WTC11 (cell line): ENCODE results near the gene CCDC57. TPM values are rescaled to one million over a fixed set of nuclear protein-coding genes. Genes with fewer than 3 reads are reported as not detected.

Source experiments
- ATAC-seq: fragments of 200-7000 bp; cut with Tn5 transposase; 2 replicates; pipeline ENCODE4 v1.10.0; 2021; ENCODE audit warnings: mild to moderate bottlenecking, moderate library complexity
- CTCF ChIA-PET: fragments of 300-600 bp; sonication (Branson Sonifier 250); formaldehyde crosslinking; loops from one replicate; lab custom pipeline; 2021; ENCODE audit warnings: antibody characterized with exemption; lab: Charles Lee
- POLR2A ChIA-PET: fragments of 350-600 bp; sonication (Branson Sonifier 250); formaldehyde crosslinking; loops from one replicate; lab custom pipeline; 2021; ENCODE audit warnings: antibody characterized with exemption; lab: Charles Lee
- DNase-seq: peaks from one replicate; pipeline ENCODE4 v3.0.0; 2021; ENCODE audit warnings: low spot score
- H3K27ac Mint-ChIP-seq: 2 replicates; pipeline ENCODE4 v1.8.0; 2021; ENCODE audit warnings: mixed read lengths
- H3K27me3 Mint-ChIP-seq: 2 replicates; pipeline ENCODE4 v1.8.0; 2021; ENCODE audit warnings: low read depth, mild to moderate bottlenecking, moderate library complexity, mixed read lengths
- H3K36me3 Mint-ChIP-seq: 2 replicates; pipeline ENCODE4 v1.8.0; 2021; ENCODE audit warnings: mixed read lengths
- H3K4me1 Mint-ChIP-seq: 2 replicates; pipeline ENCODE4 v1.8.0; 2022; ENCODE audit warnings: mixed read lengths
- H3K4me3 Mint-ChIP-seq: 2 replicates; pipeline ENCODE4 v1.8.0; 2021; ENCODE audit warnings: mild to moderate bottlenecking, moderate library complexity, mixed read lengths
- H3K9me3 Mint-ChIP-seq: 2 replicates; pipeline ENCODE4 v1.8.0; 2021; ENCODE audit warnings: mixed read lengths
- E2F1 ChIP-seq: sonication (generic); formaldehyde crosslinking; IDR thresholded peaks from 2 replicates; pipeline ENCODE4 v1.8.0; 2022; ENCODE audit warnings: mild to moderate bottlenecking, missing genetic modification reagents
- E2F4 ChIP-seq: sonication (generic); formaldehyde crosslinking; IDR thresholded peaks from 2 replicates; pipeline ENCODE4 v1.8.1; 2022; ENCODE audit warnings: low read depth, mild to moderate bottlenecking, moderate library complexity, missing genetic modification reagents, borderline replicate concordance
- E2F5 ChIP-seq: sonication (generic); formaldehyde crosslinking; IDR thresholded peaks from 2 replicates; pipeline ENCODE4 v1.8.1; 2022; ENCODE audit warnings: mild to moderate bottlenecking, moderate library complexity, missing genetic modification reagents
- HMGA2 ChIP-seq: fragments of 250-450 bp; sonication (Bioruptor Pico); IDR thresholded peaks from 2 replicates; pipeline ENCODE4 v1.4.0; 2021; ENCODE audit warnings: mild to moderate bottlenecking, moderate library complexity
- IRF1 ChIP-seq: sonication (generic); formaldehyde crosslinking; IDR thresholded peaks from 2 replicates; pipeline ENCODE4 v1.8.0; 2023; ENCODE audit warnings: missing genetic modification reagents
- JUN ChIP-seq: sonication (generic); formaldehyde crosslinking; IDR thresholded peaks from 2 replicates; pipeline ENCODE4 v1.8.0; 2023; ENCODE audit warnings: mild to moderate bottlenecking, missing genetic modification reagents
- MAX ChIP-seq: sonication (generic); formaldehyde crosslinking; IDR thresholded peaks from 2 replicates; pipeline ENCODE4 v1.8.0; 2022; ENCODE audit warnings: mild to moderate bottlenecking, missing genetic modification reagents
- MXD4 ChIP-seq: fragments of 250-450 bp; sonication (Bioruptor Pico); IDR thresholded peaks from 2 replicates; pipeline ENCODE4 v1.8.0; 2021; ENCODE audit warnings: mild to moderate bottlenecking, moderate library complexity, borderline replicate concordance
- PRDM15 ChIP-seq: sonication (generic); formaldehyde crosslinking; IDR thresholded peaks from 2 replicates; pipeline ENCODE4 v1.8.0; 2022; ENCODE audit warnings: missing genetic modification reagents
- SMAD3 ChIP-seq: sonication (generic); formaldehyde crosslinking; IDR thresholded peaks from 2 replicates; pipeline ENCODE4 v1.8.0; 2022; ENCODE audit warnings: missing genetic modification reagents, mild to moderate bottlenecking, borderline replicate concordance
- SP1 ChIP-seq: sonication (generic); formaldehyde crosslinking; conservative IDR thresholded peaks from 2 replicates; pipeline ENCODE4 v1.8.1; 2022; ENCODE audit warnings: missing genetic modification reagents
- TP53 ChIP-seq: sonication (generic); formaldehyde crosslinking; IDR thresholded peaks from 2 replicates; pipeline ENCODE4 v1.8.1; 2023; ENCODE audit warnings: mild to moderate bottlenecking, missing genetic modification reagents
- USF1 ChIP-seq: sonication (generic); formaldehyde crosslinking; IDR thresholded peaks from 2 replicates; pipeline ENCODE4 v1.8.0; 2022; ENCODE audit warnings: mild to moderate bottlenecking, missing genetic modification reagents
- ZBTB21 ChIP-seq: sonication (generic); formaldehyde crosslinking; IDR thresholded peaks from 2 replicates; pipeline ENCODE4 v1.8.1; 2023; ENCODE audit warnings: mild to moderate bottlenecking, missing genetic modification reagents, borderline replicate concordance
- ZBTB43 ChIP-seq: sonication (generic); formaldehyde crosslinking; IDR thresholded peaks from 2 replicates; pipeline ENCODE4 v1.8.1; 2023; ENCODE audit warnings: mild to moderate bottlenecking, missing genetic modification reagents
- ZNF121 ChIP-seq: sonication (generic); formaldehyde crosslinking; IDR thresholded peaks from 2 replicates; pipeline ENCODE4 v1.8.0; 2023; ENCODE audit warnings: missing genetic modification reagents
- ZNF219 ChIP-seq: sonication (generic); formaldehyde crosslinking; IDR thresholded peaks from 2 replicates; pipeline ENCODE4 v1.8.0; 2023; ENCODE audit warnings: missing genetic modification reagents, mild to moderate bottlenecking, borderline replicate concordance
- ZNF416 ChIP-seq: fragments of 250-450 bp; sonication (Bioruptor Pico); IDR thresholded peaks from 2 replicates; pipeline ENCODE4 v1.9.0; 2021; ENCODE audit warnings: mild to moderate bottlenecking, inconsistent platforms
- ZNF425 ChIP-seq: fragments of 250-450 bp; sonication (Bioruptor Pico); conservative IDR thresholded peaks from 2 replicates; pipeline ENCODE4 v1.9.0; 2021; ENCODE audit warnings: mild to moderate bottlenecking
- ZNF671 ChIP-seq: fragments of 250-450 bp; sonication (Bioruptor Pico); IDR thresholded peaks from 2 replicates; pipeline ENCODE4 v1.8.0; 2021; ENCODE audit warnings: mild to moderate bottlenecking
- total RNA-seq: library from RNA; stranded (reverse); gene quantifications from 3 replicates; pipeline ENCODE4 v1.2.3, GENCODE V29; 2021

CCDC57 gene
- total RNA-seq, 1 experiment from 2014 or later = 20.0 TPM

- TF ChIP-seq ZBTB43 (CRISPR knock-in tag) = no peak
- TF ChIP-seq E2F1 (CRISPR knock-in tag) = no peak
- TF ChIP-seq MXD4 = no peak
- no peak for TF ChIP-seq ZNF121 (CRISPR knock-in tag)
- no peak for TF ChIP-seq ZBTB21 (CRISPR knock-in tag)
- no peak for TF ChIP-seq ZNF671 (CRISPR knock-in tag)
- TF ChIP-seq USF1 (CRISPR knock-in tag) = no peak
- no peak; the same call in 1 of the 2 replicates for TF ChIP-seq MAX (CRISPR knock-in tag)
- TF ChIP-seq ZNF219 (CRISPR knock-in tag) = no peak
- TF ChIP-seq ZNF425 (CRISPR knock-in tag) = no peak
- peak; percentile 69; the same call in 1 of the 2 replicates for TF ChIP-seq TP53 (CRISPR knock-in tag)
- peak; percentile 88; the same call in 1 of the 2 replicates for TF ChIP-seq E2F5 (CRISPR knock-in tag)
Measured at GRCh38 chr17:82098169-82098938, 114.3 kb downstream of the CCDC57 start, which contains the start of gene FASN (continued).

GRCh38 chr17:82097919-82098168 lies 114.8 kb downstream of the CCDC57 start:
- Mint-ChIP-seq H3K4me1 (peaks cover 24% of the 10 kb centered on the region), H3K27ac (no peak overlapping the region), H3K27me3 (no peaks in the 10 kb centered on the region), H3K4me3 (peak overlapping the region; percentile 39; the same call in 1 of the 2 replicates), H3K9me3 (no peaks in the 10 kb centered on the region), H3K36me3 (peaks cover 7% of the 10 kb centered on the region)
- no peak for ATAC-seq
- POLR2A ChIA-PET = interaction anchor here (0.9 to 1.7 kb wide), 4 partner anchors 9 to 161 kb away, joined by 3 to 11 read pairs (median 4); partner anchors contain the start of genes DCXR and PYCR1
- CTCF ChIA-PET = interaction anchor here (1.0 to 2.9 kb wide), 4 partner anchors 8 to 67 kb away, joined by 3 to 18 read pairs (median 7); partner anchors contain the start of genes DCXR and RAC3
- no peak for DNase-seq
- TF ChIP-seq HMGA2 (CRISPR knock-in tag) = no peak
- peak; percentile 47; the same call in 1 of the 2 replicates for TF ChIP-seq ZNF416 (CRISPR knock-in tag)
- no peak for TF ChIP-seq PRDM15 (CRISPR knock-in tag)
- no peak for TF ChIP-seq SMAD3 (CRISPR knock-in tag)
- TF ChIP-seq E2F4 = 0 out of 2 replicates have a peak, but pooled peaks have one; percentile 29
- no peak for TF ChIP-seq IRF1 (CRISPR knock-in tag)
- no peak for TF ChIP-seq TP53 (CRISPR knock-in tag)
- TF ChIP-seq E2F5 (CRISPR knock-in tag) = no peak
- no peak for TF ChIP-seq JUN
- no peak for TF ChIP-seq ZNF121 (CRISPR knock-in tag)
- 0 out of 2 replicates have a peak, but pooled peaks have one; percentile 3 for TF ChIP-seq SP1 (CRISPR knock-in tag)
